Dedifferentiated amniotic fluid mesenchymal stem cell (primary cell): ENCODE data around the gene RPL22L1.
"Not testable (repeated sequence)": the region's sequence is repeated elsewhere in the genome, so short reads cannot be mapped to it uniquely, and the experiment has no call there.

ENCODE experiments used
- DNase-seq: peaks from one replicate; pipeline ENCODE4 v3.0.0-alpha.2; 2016; ENCODE audit errors: extremely low spot score

The RPL22L1 gene

DNA sequence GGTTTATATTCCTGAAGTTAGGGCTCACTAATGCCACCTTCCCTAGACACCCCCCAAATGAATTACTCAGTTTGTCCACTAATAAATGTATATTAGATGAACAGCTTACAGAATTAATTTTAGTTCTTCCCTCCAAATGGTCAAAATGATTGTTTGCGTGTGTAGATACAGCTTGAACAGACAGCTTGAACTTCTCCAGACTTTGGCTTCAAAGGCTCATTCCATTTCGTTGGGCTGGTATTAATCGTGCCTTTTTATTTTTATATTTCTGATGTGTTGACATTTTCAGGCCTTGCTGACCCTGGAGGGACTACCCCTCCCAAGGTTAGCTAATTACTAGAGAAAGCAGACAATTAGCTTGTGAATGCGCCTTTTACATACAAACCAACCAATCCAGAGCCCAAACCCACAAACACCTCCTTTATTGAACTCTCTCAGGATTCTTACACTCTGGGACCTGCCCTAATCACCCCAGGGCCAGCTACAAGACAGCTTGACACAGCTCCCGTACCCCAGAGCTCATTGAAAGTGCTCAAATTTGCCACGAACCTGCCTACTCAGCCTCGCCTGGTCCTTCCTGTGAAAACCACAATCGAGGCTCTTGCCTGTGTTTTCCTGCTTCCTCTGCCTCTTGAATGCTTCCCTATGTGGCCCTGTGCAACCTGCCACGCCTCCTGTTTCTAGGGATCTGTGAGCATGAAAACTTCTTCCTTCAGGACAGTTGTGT is 40.3 kb downstream of the RPL22L1 start:
- DNase-seq: no peak

DNA sequence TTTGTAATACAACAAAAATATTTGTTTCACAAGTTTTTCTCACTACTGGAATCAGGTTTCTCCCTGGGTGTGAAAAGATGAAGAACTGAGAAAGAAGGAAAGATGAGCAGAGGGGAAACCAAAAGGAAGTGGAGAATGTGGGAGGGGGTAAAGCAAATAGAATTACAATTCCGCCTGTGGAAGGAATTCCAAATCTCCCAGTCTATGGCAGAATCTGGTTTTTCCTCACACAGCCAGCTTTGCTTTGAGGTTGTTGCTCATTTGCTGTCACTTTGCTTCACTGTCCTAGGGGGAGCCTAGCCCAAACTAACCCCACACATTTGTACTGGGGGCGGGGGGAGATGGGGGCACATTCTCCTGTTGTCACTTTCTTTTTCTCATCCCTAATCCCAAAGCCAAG is 43.9 kb downstream of the RPL22L1 start:
- DNase-seq: no peak

DNA sequence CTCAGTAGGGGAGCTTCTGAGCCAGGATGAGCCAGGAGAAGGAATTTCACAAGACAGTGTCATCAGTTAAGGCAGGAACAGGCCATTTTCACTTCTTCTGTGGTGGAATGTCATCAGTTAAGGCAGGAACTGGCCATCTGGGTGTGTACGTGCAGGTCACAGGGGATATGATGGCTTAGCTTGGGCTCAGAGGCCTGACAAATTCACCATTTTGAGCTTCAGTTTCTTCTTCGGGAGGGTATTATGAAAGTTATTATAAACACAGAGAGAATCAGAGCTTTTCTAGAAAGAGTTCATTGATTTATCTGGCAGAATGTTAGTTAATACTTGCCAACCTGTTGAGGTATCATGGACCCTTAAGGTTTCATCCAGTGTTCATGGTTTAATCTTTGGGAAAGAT is 46.4 kb downstream of the RPL22L1 start:
- not testable (repeated sequence) for DNase-seq

DNA sequence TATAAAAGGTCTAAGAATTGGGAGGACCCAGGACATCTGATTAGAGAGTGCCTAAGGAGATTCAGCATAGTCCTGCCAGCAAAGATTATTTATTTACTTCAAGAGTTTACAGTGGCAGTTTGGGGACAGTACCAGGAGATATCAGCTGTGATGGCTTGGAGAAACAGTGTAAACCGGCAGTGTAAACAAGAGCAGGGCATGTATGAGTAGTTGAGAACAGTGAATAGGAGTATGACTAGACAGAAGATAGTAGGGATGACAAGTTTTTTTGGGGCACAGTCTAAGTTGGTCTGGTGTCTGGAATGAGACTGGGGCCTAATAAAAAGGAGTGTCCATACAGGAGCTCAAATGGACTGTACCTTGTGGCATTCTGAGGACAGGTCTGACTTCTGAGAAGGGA is 51.7 kb downstream of the RPL22L1 start:
- not testable (repeated sequence) for DNase-seq

DNA sequence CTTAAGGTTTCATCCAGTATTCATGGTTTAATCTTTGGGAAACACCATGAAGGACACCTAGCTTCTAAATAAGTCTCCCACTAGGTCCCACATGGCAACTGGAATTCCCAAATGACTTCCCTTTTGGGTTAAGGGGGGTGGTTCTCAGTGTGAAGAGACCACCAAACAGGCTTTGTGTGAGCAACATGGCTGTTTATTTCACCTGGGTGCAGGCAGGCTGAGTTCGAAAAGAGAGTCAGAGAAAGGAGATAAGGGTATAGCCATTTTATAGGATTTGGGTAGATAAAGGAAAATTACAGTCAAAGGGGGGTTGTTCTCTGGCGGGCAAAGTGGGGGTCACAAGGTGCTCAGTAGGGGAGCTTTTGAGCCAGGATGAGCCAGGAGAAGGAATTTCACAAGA is 52.5 kb downstream of the RPL22L1 start:
- not testable (repeated sequence) for DNase-seq

DNA sequence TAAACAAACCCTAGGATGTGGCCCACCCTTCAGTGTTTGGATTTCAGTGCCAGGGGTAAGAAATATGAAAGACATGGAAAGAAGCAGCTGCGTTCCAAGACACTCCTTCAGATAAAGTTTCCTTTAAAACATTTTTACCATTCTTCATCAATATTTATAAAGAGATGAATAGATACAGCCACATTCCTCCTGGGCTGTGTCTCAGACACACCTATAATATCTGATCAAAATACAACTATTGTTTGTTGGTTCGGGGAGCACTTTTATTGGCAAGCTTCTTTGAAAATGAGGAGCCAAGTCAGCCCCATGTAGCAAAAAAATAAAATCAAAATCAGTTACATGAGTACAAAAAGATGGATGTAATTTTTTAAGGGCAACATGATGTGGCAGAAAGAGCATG is 53.2 kb downstream of the RPL22L1 start:
- no peak for DNase-seq

DNA sequence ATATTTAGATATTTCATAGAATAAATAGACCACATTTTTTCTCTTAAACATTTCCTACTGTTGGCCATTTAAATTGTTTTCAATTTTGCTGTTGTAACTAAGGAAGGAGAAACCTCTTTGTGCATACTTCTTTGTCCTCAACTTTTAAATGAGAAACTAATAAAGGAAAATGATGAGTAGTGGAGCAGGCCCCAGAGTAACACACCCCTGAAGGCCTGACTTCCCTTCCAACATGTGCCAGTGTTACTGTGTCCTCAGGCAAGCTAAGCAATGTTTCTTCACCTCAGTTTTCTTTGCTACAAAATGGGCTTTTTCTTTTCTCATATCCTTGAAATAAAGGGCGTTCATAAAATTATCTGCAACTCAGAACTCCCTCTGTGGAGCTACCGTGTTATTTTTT is 53.7 kb downstream of the RPL22L1 start:
- DNase-seq: no peak

DNA sequence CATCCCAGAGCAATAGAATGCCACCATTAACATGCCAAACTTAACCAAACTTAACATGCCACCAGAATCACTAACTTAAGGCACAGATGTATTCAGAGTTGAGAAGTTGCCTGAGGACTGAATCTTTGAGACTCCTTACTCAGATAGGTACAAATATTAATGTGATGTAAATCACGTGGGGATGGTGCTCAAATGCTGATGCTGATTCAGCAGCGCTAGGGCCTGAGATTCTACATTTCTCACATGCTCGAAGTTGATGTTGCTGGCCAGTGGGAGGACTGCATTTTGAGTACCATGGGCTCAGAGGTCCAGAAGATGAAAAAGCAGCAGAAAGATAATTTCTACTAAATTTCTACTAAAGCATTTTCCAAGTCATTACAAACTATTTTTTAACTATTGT is 54.1 kb downstream of the RPL22L1 start:
- no peak for DNase-seq

DNA sequence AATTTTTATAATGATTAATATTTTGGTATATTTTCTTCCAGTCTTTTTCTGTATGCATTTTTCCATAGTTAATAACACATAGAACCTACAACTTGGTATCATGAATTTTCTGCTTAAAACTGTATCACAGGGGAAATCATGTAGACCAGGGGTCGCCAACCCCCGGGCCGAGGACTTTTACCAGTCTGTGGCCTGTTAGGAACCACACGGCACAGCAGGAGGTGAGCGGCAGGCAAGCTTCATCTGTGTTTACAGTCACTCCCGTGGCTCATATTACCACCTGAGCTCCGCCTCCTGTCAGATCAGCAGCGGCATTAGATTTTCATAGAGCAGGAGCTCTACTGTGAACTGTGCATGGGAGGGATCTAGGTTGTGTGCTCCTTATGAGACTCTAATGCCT is 54.7 kb downstream of the RPL22L1 start:
- no peak for DNase-seq
